ENCODE data around the gene PDAP1.
"Not testable (repeated sequence)": the region's sequence is repeated elsewhere in the genome, so short reads cannot be mapped to it uniquely, and the experiment has no call there.

PDAP1 gene

GRCh38 chr7:99383203-99383602, 25.2 kb downstream of the PDAP1 start:
- H3K27me3 ChIP-seq = no peaks in the 10 kb centered on the region
- no peak for TF ChIP-seq CTCF (IDR thresholded peaks at IDR 0.05)
- peaks cover 67% of the 10 kb centered on the region for H3K36me3 ChIP-seq
- H3K4me3 ChIP-seq (ENCODE audit: low read depth in 1 of 2, low read length in 1 of 2) = no peak overlapping the region
- H3K4me1 ChIP-seq (ENCODE audit: control insufficient read depth in 1 of 2, insufficient read depth in 1 of 2, low read depth in 1 of 2, low read length in 1 of 2) = peaks cover 43 to 54% of the 10 kb centered on the region in 2 experiments
- H3K9me3 ChIP-seq = no peaks in the 10 kb centered on the region
- peak overlapping the region; percentile 61 for H3K27ac ChIP-seq

GRCh38 chr7:99381664-99382075, 26.7 kb downstream of the PDAP1 start:
- peak overlapping the region in 1 of 2 experiments; percentile 100 for H3K4me3 ChIP-seq (ENCODE audit: low read depth in 1 of 2, low read length in 1 of 2)
- H3K4me1 ChIP-seq (ENCODE audit: control insufficient read depth in 1 of 2, insufficient read depth in 1 of 2, low read depth in 1 of 2, low read length in 1 of 2) = peaks cover 58 to 70% of the 10 kb centered on the region in 2 experiments
- H3K9me3 ChIP-seq = no peaks in the 10 kb centered on the region

GRCh38 chr7:99380823-99381663, 27.4 kb downstream of the PDAP1 start:
- H3K27ac ChIP-seq = peak overlapping the region; percentile 92
- no peaks in the 10 kb centered on the region for H3K27me3 ChIP-seq
- peaks cover 64% of the 10 kb centered on the region for H3K36me3 ChIP-seq
- TF ChIP-seq CTCF (IDR thresholded peaks at IDR 0.05) = no peak
- H3K9me3 ChIP-seq = no peaks in the 10 kb centered on the region
- peaks cover 65 to 76% of the 10 kb centered on the region in 2 experiments for H3K4me1 ChIP-seq (ENCODE audit: control insufficient read depth in 1 of 2, insufficient read depth in 1 of 2, low read depth in 1 of 2, low read length in 1 of 2)
- H3K4me3 ChIP-seq (ENCODE audit: low read depth in 1 of 2, low read length in 1 of 2) = peak overlapping the region; percentile 61 to 100

More at GRCh38 chr7:99381664-99382075, 26.7 kb downstream of the PDAP1 start:
- Histone ChIP-seq H3K27ac (peak overlapping the region; percentile 92), H3K27me3 (no peaks in the 10 kb centered on the region), H3K36me3 (peaks cover 67% of the 10 kb centered on the region)
- no peak for TF ChIP-seq CTCF (IDR thresholded peaks at IDR 0.05)

GRCh38 chr7:99380032-99380822, 28.2 kb downstream of the PDAP1 start:
- Histone ChIP-seq H3K4me3 (ENCODE audit: low read depth in 1 of 2, low read length in 1 of 2) (peak overlapping the region; percentile 61 to 100), H3K4me1 (ENCODE audit: control insufficient read depth in 1 of 2, insufficient read depth in 1 of 2, low read depth in 1 of 2, low read length in 1 of 2) (peaks cover 71 to 81% of the 10 kb centered on the region in 2 experiments), H3K9me3 (no peaks in the 10 kb centered on the region), H3K27me3 (no peaks in the 10 kb centered on the region), H3K36me3 (peaks cover 56% of the 10 kb centered on the region), H3K27ac (peak overlapping the region; percentile 92)
- peak; percentile 19 for TF ChIP-seq CTCF (IDR thresholded peaks at IDR 0.05)

GRCh38 chr7:99379693-99380031, 28.7 kb downstream of the PDAP1 start:
- Histone ChIP-seq H3K27ac (peak overlapping the region; percentile 92), H3K4me1 (ENCODE audit: control insufficient read depth in 1 of 2, insufficient read depth in 1 of 2, low read depth in 1 of 2, low read length in 1 of 2) (peaks cover 71 to 80% of the 10 kb centered on the region in 2 experiments), H3K4me3 (ENCODE audit: low read depth in 1 of 2, low read length in 1 of 2) (peak overlapping the region; percentile 61 to 100), H3K36me3 (peaks cover 53% of the 10 kb centered on the region)
- H3K9me3 ChIP-seq, H3K27me3 ChIP-seq: not testable (repeated sequence)
